ENCODE data around the gene DVL2.

DNA sequence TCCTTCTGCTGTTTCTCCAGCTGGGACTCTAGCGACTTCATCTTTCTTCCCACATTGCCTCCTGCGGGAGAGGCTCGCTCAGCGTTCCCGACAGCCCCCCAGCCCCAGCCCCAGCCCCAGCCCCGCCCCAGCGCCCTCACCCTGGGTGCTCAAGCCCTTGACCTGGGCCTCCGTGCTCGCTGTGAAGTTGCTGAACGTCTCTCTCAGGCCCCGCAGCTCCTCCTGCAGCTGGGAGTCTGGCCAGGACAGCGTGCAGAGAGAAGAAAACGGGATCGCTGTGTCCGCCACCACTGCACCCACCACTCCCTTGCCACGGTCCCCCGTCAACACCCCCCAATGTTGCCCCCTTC, 57.5 kb downstream of the DVL2 start:
- no peak for TF ChIP-seq POLR2A (IDR thresholded peaks at IDR 0.05; ENCODE audit: low read depth, low read length)
- no peak for TF ChIP-seq TAF1 (IDR thresholded peaks at IDR 0.05; ENCODE audit: low read depth, low read length)
- TF ChIP-seq POLR2AphosphoS5 (IDR thresholded peaks at IDR 0.05; ENCODE audit: low read depth, low read length) = no peak
- no peak for TF ChIP-seq POU2F2 (IDR thresholded peaks at IDR 0.05; ENCODE audit: low read depth, low read length)
- TF ChIP-seq SPI1 (IDR thresholded peaks at IDR 0.05; ENCODE audit: low read depth, low read length) = no peak
- TF ChIP-seq PAX5 (IDR thresholded peaks at IDR 0.05; ENCODE audit: insufficient read depth, low read length, severe bottlenecking) = no peak
